Measurements from ENCODE around the gene SPATA13. TPM values are rescaled to one million over a fixed set of nuclear protein-coding genes. Genes with fewer than 3 reads are reported as not detected.
"Not testable (repeated sequence)": the region's sequence is repeated elsewhere in the genome, so short reads cannot be mapped to it uniquely, and the experiment has no call there.

Gene SPATA13
- total RNA-seq, 2 experiments from 2014 or later = 78.7 to 89.9 TPM

DNA sequence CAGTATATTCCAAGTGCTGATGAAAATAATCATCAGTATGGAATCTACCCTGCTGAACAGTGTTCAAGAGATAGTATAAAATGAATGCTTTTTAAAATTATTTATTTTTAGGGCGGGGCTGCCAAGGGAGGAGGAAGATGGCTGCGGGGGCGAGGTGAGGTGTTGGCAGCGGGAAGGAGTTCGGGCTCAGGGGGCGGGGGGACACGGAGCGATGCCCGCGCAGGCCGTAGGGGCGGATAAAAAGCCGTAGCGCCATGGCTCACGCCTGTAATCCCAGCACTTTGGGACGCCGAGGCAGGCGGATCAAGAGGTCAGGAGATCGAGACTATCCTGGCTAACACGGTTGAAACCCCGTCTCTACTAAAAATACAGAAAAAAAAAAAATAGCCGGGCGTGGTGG lies 167.1 kb downstream of the SPATA13 start:
- peak overlapping the region; percentile 19 for H3K4me3 Mint-ChIP-seq
- POLR2A ChIA-PET; H3K4me1 Mint-ChIP-seq; ATAC-seq (ENCODE audit: low read depth); DNase-seq; H3K27ac Mint-ChIP-seq; H3K36me3 Mint-ChIP-seq; H3K9me3 Mint-ChIP-seq: not testable (repeated sequence)
- H3K27me3 Mint-ChIP-seq = peaks cover 65% of the 10 kb centered on the region

DNA sequence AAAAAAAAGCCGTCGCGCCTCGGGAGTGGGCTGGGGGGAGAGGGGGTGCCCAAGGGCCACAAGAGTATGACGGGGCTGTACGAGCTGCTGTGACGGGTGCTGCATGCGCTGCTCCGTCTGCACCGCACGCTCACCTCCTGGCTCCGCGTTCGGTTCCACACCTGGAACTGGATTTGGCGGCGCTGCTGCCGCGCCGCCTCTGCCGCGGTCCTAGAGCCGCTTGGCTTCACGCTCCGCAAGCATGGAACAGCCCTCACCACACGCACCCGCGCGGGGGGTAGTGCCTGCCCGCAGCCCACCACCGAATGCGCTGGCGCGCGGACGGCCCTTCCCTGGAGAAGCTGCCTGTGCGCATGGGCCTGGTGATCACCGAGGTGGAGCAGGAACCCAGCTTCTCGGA lies 167.6 kb downstream of the SPATA13 start:
- no peak overlapping the region for H3K27ac Mint-ChIP-seq
- DNase-seq (no peak), ATAC-seq (ENCODE audit: low read depth) (peak; percentile 42)
- peak overlapping the region; percentile 19 for H3K4me3 Mint-ChIP-seq
- peaks cover 1% of the 10 kb centered on the region for H3K9me3 Mint-ChIP-seq
- POLR2A ChIA-PET = no interaction called here
- no peaks in the 10 kb centered on the region for H3K4me1 Mint-ChIP-seq
- H3K36me3 Mint-ChIP-seq = no peaks in the 10 kb centered on the region
- peaks cover 69% of the 10 kb centered on the region for H3K27me3 Mint-ChIP-seq

DNA sequence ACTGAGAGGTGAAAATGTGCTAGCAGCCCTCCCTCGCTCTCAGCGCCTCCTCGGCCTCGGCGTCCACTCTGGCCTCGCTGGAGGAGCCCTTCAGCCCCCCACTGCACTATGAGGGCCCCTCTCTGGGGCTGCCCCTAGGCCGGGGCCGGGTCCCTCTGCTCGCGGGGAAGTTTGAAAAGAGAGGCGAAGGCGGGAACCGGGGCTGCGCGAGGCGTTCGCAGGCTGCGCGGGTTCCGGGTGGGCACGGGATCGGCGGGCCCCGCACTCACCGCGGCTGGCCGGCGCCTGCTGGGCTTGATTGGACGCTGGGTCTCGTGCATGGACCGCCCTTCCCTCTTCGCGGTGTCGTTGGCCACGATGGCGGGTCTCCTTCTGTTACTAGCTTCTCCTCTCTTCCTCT lies 178.2 kb downstream of the SPATA13 start:
- no peaks in the 10 kb centered on the region for H3K4me1 Mint-ChIP-seq
- no peaks in the 10 kb centered on the region for H3K36me3 Mint-ChIP-seq
- no peak overlapping the region for H3K4me3 Mint-ChIP-seq
- POLR2A ChIA-PET = no interaction called here
- ATAC-seq (ENCODE audit: low read depth) (no peak), DNase-seq (no peak)
- peaks cover 2% of the 10 kb centered on the region for H3K9me3 Mint-ChIP-seq
- H3K27ac Mint-ChIP-seq = no peak overlapping the region
- no peaks in the 10 kb centered on the region for H3K27me3 Mint-ChIP-seq

DNA sequence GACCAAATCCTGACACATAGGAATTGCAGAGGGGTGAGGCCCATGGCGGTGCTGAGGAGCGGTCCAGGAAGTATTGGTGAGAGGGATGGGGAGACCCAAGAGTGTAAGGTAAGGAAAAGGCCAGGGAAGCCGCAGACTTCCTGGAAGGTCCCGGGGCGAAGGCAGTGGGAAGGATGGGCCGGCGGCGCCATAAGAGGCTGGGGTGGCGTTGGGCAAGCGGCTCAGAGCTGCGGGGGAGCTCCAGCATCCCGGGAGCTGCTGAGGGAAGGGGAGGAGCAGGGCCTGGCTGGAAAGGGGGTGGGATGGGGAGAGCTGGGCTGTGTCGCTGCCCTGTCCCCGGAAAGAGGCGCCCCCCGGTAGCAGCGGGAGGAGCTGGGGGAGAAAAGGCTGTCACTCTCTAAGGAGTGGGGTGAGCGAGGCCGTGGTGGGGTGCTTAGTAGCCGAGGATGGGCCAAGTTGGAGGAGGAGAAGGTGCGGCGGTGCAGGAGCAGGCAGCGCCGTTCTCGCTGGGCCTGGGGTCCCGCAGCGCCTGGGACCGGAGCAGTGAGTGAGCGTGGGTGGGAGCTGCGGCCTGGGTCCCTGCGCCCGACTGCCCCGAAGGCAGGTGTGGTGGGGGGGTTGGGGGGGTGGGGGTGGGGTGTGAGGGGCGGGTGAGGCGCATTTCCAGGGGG lies 179.6 kb downstream of the SPATA13 start:
- peaks cover 6% of the 10 kb centered on the region for H3K27me3 Mint-ChIP-seq
- DNase-seq (no peak), ATAC-seq (ENCODE audit: low read depth) (no peak)
- H3K27ac Mint-ChIP-seq = no peak overlapping the region
- H3K4me3 Mint-ChIP-seq = no peak overlapping the region
- no peaks in the 10 kb centered on the region for H3K4me1 Mint-ChIP-seq
- H3K9me3 Mint-ChIP-seq = peaks cover 2% of the 10 kb centered on the region
- POLR2A ChIA-PET = no interaction called here
- no peaks in the 10 kb centered on the region for H3K36me3 Mint-ChIP-seq

DNA sequence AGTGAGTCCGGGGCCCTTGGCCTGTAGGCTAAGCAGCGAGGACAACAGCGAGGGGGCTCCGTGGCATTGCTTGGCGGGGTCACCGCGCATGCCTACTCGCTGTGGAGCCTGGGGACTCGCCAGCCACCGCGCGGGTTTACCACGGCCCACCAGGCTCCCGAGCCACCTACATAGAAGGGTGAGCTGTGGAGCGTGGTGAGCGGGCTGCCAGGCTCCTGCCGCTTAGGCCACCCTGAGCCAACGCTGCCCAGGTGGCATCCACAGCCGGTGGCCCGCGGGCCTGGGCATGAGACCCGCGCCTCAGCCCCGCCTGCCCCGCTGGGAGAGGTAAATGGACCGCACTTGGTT lies 180.1 kb downstream of the SPATA13 start:
- Mint-ChIP-seq H3K36me3 (no peaks in the 10 kb centered on the region), H3K27me3 (peaks cover 8% of the 10 kb centered on the region), H3K4me3 (no peak overlapping the region), H3K27ac (no peak overlapping the region), H3K4me1 (no peaks in the 10 kb centered on the region), H3K9me3 (peaks cover 2% of the 10 kb centered on the region)
- DNase-seq (no peak), ATAC-seq (ENCODE audit: low read depth) (no peak)
- POLR2A ChIA-PET = no interaction called here

DNA sequence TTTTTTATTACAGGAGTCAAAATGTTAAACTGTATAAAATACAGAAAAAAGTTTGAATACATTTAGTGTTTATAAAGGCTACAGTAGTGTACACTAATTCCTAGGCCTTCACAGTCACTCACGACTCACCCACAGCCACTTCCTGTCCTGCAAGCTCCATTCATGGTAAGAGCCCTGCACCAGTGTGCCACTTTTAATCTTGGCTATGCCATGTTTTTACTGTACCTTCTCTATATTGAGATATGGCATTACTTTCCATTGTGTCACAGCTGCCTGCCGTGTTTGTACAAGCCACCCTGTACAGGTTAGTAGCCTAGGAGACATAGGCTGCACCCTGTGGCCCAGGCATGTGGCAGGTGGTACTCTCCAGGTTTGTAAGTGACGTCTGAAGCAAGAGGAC lies 180.9 kb downstream of the SPATA13 start:
- H3K4me3 Mint-ChIP-seq = no peak overlapping the region
- no peaks in the 10 kb centered on the region for H3K4me1 Mint-ChIP-seq
- no peak overlapping the region for H3K27ac Mint-ChIP-seq
- no peaks in the 10 kb centered on the region for H3K36me3 Mint-ChIP-seq
- POLR2A ChIA-PET = no interaction called here
- peaks cover 8% of the 10 kb centered on the region for H3K27me3 Mint-ChIP-seq
- H3K9me3 Mint-ChIP-seq = no peaks in the 10 kb centered on the region
- no peak for DNase-seq
- no peak for ATAC-seq (ENCODE audit: low read depth)

DNA sequence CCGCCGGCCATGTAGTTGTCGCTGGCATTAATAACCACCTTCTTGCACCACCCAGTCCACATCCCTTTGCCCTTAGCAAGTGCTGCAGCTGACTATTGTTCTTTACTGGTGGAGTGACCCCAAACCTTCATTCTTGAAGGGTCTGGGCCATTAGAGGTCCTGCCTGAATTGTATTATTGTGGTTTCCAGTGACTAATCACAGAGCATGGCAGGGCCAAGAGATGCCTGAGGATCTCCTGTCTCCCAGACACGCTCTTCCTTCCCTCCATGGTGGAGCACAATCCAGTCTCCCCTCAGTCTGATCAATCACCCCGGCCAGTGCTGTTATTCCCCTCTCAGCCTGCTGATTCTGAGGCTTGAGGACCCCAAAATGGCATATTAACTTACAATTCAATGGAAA lies 187.9 kb downstream of the SPATA13 start:
- POLR2A ChIA-PET = no interaction called here

DNA sequence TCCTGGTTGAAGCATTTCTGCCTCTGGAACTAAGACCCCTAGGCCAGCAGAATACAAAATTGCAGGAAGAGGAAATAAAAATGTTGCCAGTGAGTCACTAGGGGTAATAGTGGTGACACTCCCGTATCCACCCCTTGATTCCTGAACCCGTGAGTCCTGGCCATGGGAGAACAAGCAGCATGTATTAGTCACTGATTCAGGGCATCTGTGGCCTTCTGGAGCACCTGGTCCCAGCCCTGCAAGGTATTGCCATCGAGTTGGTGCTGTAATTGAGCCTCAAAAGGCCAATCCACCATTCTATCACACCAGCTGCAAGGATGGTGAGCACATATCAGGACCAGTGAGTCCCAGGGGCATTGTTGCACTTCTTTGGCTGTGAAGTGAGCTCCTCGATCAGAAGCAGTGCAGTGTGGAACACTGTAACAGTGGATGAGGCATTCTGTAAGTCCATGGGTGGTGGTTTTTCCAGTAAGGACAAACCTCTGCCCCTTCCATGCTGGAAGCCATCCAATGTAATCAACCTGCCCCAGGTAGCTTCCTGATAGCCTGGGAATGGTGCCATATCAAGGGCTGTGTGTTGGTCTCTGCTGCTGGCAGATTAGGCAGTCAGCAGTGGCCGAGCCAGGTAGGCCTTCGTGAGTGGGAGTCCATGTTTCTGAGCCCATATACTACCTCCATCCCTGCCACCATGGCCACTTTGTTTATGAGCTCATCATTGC lies 188.4 kb downstream of the SPATA13 start:
- no peak for ATAC-seq (ENCODE audit: low read depth)
- DNase-seq = no peak
- POLR2A ChIA-PET = no interaction called here
- Mint-ChIP-seq H3K9me3 (no peaks in the 10 kb centered on the region), H3K27me3 (peaks cover 8% of the 10 kb centered on the region), H3K27ac (no peak overlapping the region), H3K4me3 (no peak overlapping the region), H3K36me3 (no peaks in the 10 kb centered on the region), H3K4me1 (no peaks in the 10 kb centered on the region)

More for the DNA sequence above, 187.9 kb downstream of the SPATA13 start:
- H3K36me3 Mint-ChIP-seq = no peaks in the 10 kb centered on the region
- no peak overlapping the region for H3K4me3 Mint-ChIP-seq
- no peaks in the 10 kb centered on the region for H3K9me3 Mint-ChIP-seq
- H3K27ac Mint-ChIP-seq = no peak overlapping the region
- ATAC-seq (ENCODE audit: low read depth) (no peak), DNase-seq (no peak)
- H3K4me1 Mint-ChIP-seq = no peaks in the 10 kb centered on the region
- peaks cover 8% of the 10 kb centered on the region for H3K27me3 Mint-ChIP-seq

DNA sequence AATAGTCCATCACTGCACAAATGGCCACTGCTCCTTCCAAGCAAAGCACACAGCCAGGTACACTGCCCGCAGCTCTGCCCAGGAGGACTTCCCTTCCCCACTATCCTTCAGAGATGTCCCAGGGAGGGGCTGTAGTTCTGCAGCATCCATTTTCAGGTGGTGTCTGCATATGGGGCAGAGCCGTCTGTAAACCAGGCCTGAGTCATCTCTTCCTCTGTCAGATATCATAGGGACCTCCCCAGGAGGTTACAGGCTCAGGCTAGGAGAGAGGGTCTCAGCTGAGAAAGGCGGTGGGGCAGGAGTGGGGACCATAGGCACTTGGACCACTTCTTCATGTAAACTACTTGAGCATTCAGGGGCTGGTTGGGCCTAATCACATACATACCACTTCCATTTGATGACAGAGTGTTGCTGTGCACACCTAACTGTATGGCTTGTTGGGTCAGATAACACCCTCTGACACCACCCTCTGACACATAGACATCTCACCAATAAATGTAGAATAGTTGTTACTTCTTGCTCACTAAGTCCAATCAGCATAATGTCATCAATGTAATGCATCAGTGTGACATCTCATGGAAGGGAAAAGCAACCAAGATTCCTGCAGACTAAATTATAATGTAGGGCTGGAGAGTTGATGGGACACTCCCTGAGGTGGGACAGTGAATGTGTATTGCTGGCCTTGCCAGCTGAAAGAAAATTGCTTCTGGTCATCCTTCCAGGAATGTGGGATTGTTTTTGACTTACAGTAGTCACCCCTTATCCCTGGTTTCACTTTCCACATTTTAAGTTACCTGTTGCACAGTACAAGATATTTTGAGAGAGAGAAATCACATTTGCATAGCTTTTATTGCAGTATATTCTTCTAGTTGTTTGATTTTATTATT lies 189.5 kb downstream of the SPATA13 start:
- H3K36me3 Mint-ChIP-seq; POLR2A ChIA-PET; DNase-seq; H3K27me3 Mint-ChIP-seq; H3K4me3 Mint-ChIP-seq; H3K27ac Mint-ChIP-seq; ATAC-seq (ENCODE audit: low read depth); H3K9me3 Mint-ChIP-seq; H3K4me1 Mint-ChIP-seq: not testable (repeated sequence)

DNA sequence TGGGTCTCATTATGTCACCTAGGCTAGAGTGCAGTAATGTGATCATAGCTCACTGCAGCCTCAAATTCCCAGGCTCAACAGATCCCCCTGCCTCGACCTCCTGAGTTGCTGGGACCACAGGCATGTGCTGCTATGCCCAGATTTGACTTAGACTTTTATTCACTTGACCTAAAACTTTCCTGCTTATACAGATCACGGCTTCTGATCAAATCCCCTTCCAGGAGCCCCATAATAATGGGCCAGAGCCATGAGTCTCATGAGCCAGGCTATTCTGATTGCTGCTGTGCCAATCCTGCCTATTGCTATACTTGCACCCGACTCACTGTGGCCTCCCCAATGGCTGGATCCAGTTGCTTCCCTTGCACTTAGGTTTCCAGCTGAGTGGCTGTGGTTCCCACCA lies 190.9 kb downstream of the SPATA13 start:
- H3K4me3 Mint-ChIP-seq = no peak overlapping the region
- no peaks in the 10 kb centered on the region for H3K36me3 Mint-ChIP-seq
- no peaks in the 10 kb centered on the region for H3K27me3 Mint-ChIP-seq
- POLR2A ChIA-PET = no interaction called here
- no peaks in the 10 kb centered on the region for H3K9me3 Mint-ChIP-seq
- no peak overlapping the region for H3K27ac Mint-ChIP-seq
- no peaks in the 10 kb centered on the region for H3K4me1 Mint-ChIP-seq
- DNase-seq = no peak
- no peak for ATAC-seq (ENCODE audit: low read depth)

DNA sequence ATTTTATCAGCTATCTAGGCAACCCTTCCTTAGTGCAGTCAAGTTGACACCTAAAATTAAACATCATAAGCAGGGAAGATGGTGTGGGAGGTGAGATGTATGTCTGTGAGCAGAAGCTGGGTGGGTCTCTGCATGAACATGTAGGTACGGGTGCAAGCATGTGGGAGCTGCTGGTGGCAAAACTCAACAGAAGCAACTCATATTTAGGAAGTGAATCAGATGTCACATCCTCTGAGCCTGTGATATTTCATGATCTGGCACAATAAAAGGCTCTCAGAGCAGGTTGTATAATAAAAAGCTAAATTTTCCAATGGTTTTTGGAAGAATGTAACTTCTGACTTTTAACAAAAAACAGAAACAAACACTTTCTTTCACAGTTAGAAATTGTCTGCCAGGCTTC lies 193.2 kb downstream of the SPATA13 start:
- H3K4me3 Mint-ChIP-seq = no peak overlapping the region
- H3K4me1 Mint-ChIP-seq = no peaks in the 10 kb centered on the region
- H3K27ac Mint-ChIP-seq = no peak overlapping the region
- DNase-seq (no peak), ATAC-seq (ENCODE audit: low read depth) (no peak)
- no peaks in the 10 kb centered on the region for H3K36me3 Mint-ChIP-seq
- POLR2A ChIA-PET = no interaction called here
- no peaks in the 10 kb centered on the region for H3K27me3 Mint-ChIP-seq
- no peaks in the 10 kb centered on the region for H3K9me3 Mint-ChIP-seq

DNA sequence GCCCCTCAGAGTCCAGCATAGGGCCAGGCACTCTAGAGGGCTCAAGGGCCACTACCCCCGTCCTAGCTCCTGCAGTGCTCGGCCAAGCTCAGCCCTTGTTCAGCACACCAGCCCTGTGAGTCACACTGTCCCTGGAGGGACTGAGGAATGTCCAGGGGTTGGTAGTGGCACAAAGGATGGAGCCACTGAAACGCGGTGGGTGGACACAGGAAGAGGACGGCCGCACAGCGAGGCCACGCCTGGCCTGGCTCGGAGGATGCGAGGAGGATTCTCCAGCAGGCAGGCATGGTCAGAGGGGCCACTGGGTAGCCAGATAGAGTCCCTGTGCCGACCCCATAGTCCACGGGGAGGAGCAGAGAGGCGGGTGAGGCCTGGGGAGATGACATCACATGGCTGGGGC lies 194.6 kb downstream of the SPATA13 start:
- Mint-ChIP-seq H3K4me1 (no peaks in the 10 kb centered on the region), H3K27me3 (no peaks in the 10 kb centered on the region), H3K4me3 (no peak overlapping the region), H3K9me3 (no peaks in the 10 kb centered on the region), H3K36me3 (no peaks in the 10 kb centered on the region), H3K27ac (no peak overlapping the region)
- no peak for DNase-seq
- POLR2A ChIA-PET = no interaction called here
- no peak for ATAC-seq (ENCODE audit: low read depth)

DNA sequence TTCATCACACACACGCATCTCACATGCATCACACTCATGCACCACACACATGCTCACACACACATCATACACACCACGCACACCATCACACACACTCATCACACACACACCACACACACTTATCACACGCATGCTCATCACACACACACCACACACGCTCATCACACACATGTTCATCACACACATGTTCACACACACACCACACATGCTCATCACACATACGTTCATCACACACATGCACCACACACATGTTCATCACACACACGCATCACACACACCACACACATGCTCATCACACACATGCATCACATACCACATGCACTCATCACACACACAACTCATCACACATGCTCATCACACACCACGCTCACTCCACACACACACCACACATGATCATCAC lies 195.8 kb downstream of the SPATA13 start:
- Mint-ChIP-seq H3K36me3 (no peaks in the 10 kb centered on the region), H3K4me1 (no peaks in the 10 kb centered on the region), H3K27me3 (no peaks in the 10 kb centered on the region), H3K4me3 (no peak overlapping the region), H3K27ac (no peak overlapping the region), H3K9me3 (no peaks in the 10 kb centered on the region)
- POLR2A ChIA-PET = no interaction called here
- DNase-seq (no peak), ATAC-seq (ENCODE audit: low read depth) (no peak)

Data from activated naive CD8-positive, alpha-beta T cell treated with anti-CD3 and anti-CD28 coated beads, Interleukin-2, amount 10 ng/mL, durations not matched to agents 7 days and 5 days (primary cell).